ENCODE measurements around the gene TMEM97.

The TMEM97 gene

GRCh38 chr17:28348979-28349378 is 30.0 kb downstream of the TMEM97 start:
- no peak for TF ChIP-seq CTCF (conservative IDR thresholded peaks at IDR 0.05; ENCODE audit: control insufficient read depth, insufficient read depth, low read depth, low read length)
- no peak overlapping the region for H3K4me3 ChIP-seq (ENCODE audit: control insufficient read depth, low read depth, low read length)
- no peak for DNase-seq (ENCODE audit: low read depth)

- no peak overlapping the region for H3K4me3 ChIP-seq (ENCODE audit: control insufficient read depth, low read depth, low read length)
- DNase-seq (ENCODE audit: low read depth): no peak
- no peak for TF ChIP-seq CTCF (conservative IDR thresholded peaks at IDR 0.05; ENCODE audit: control insufficient read depth, insufficient read depth, low read depth, low read length)
Measured at GRCh38 chr17:28350271-28350670, 31.3 kb downstream of the TMEM97 start.

GRCh38 chr17:28357061-28357900 is 38.3 kb downstream of the TMEM97 start, which contains the start of gene POLDIP2:
Gene POLDIP2 (minus strand): TSS chr17:28357527. CDS start chr17:28357448, 79 bp downstream.
- TF ChIP-seq CTCF (conservative IDR thresholded peaks at IDR 0.05; ENCODE audit: control insufficient read depth, insufficient read depth, low read depth, low read length): no peak
- peak within 1 kb of the TSS; percentile 97 for H3K4me3 ChIP-seq (ENCODE audit: control insufficient read depth, low read depth, low read length)
- DNase-seq (ENCODE audit: low read depth): peak; percentile 92

- no peak for DNase-seq (ENCODE audit: low read depth)
- no peak for TF ChIP-seq CTCF (conservative IDR thresholded peaks at IDR 0.05; ENCODE audit: control insufficient read depth, insufficient read depth, low read depth, low read length)
- peak overlapping the region; percentile 97 for H3K4me3 ChIP-seq (ENCODE audit: control insufficient read depth, low read depth, low read length)
Measured at GRCh38 chr17:28357901-28358197, 38.8 kb downstream of the TMEM97 start.

- no peak overlapping the region for H3K4me3 ChIP-seq (ENCODE audit: control insufficient read depth, low read depth, low read length)
- TF ChIP-seq CTCF (conservative IDR thresholded peaks at IDR 0.05; ENCODE audit: control insufficient read depth, insufficient read depth, low read depth, low read length): no peak
- DNase-seq (ENCODE audit: low read depth): no peak
Measured at GRCh38 chr17:28363186-28363585, 44.2 kb downstream of the TMEM97 start.

- H3K4me3 ChIP-seq (ENCODE audit: control insufficient read depth, low read depth, low read length): no peak overlapping the region
- TF ChIP-seq CTCF (conservative IDR thresholded peaks at IDR 0.05; ENCODE audit: control insufficient read depth, insufficient read depth, low read depth, low read length): no peak
- no peak for DNase-seq (ENCODE audit: low read depth)
Measured at GRCh38 chr17:28363776-28364650, 45.0 kb downstream of the TMEM97 start.

All from fibroblast of mammary gland (primary cell).